ENCODE data around the gene ZP1. TPM values are rescaled to one million over a fixed set of nuclear protein-coding genes. Genes with fewer than 3 reads are reported as not detected.

Gene ZP1
- total RNA-seq, 2 experiments from 2014 or later: 0.34 TPM; not detected in 1

DNA sequence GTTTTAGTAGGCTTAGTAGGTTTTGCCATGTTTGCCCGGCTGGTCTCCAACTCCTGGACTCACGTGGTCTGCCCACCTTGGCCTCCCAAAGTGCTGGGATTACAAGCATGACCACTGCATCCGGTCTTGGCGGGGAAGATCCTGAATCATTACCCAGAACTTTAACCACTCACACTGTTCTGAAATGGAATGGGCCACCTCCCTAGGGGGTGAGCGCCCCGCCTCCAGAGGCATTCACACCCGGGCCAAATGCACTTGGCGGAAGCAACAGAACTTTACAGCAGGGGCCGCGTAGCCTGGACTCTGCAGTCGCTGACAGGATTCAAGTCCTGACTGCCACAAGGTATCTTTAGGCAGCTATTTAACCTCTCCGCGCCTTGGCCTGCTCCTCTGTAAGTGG lies 20.1 kb upstream of the ZP1 start:
- Mint-ChIP-seq H3K4me3 (no peak overlapping the region), H3K9me3 (ENCODE audit: insufficient read depth) (no peaks in the 10 kb centered on the region), H3K36me3 (ENCODE audit: low read depth) (peaks cover 54% of the 10 kb centered on the region), H3K27me3 (ENCODE audit: low read depth) (no peaks in the 10 kb centered on the region), H3K4me1 (ENCODE audit: low read depth) (peaks cover 31% of the 10 kb centered on the region), H3K27ac (no peak overlapping the region)
- DNase-seq (no peak), ATAC-seq (no peak)
- CTCF ChIA-PET: interaction anchor here (1.0 to 1.9 kb wide), 4 partner anchors 9 to 40 kb away, joined by 3 to 10 read pairs (median 4); partner anchors contain the start of gene PTGDR2
- POLR2A ChIA-PET: no interaction called here

GRCh38 chr11:60847896-60848295 lies 19.4 kb upstream of the ZP1 start:
- no peaks in the 10 kb centered on the region for H3K9me3 Mint-ChIP-seq (ENCODE audit: insufficient read depth)
- ATAC-seq: no peak
- ChIA-PET POLR2A (no interaction called here), CTCF (interaction anchor here (1.0 kb wide), 1 partner anchor 39 kb away, joined by 3 read pairs; no protein-coding TSS in a partner anchor)
- H3K27ac Mint-ChIP-seq: no peak overlapping the region
- peaks cover 29% of the 10 kb centered on the region for H3K4me1 Mint-ChIP-seq (ENCODE audit: low read depth)
- H3K27me3 Mint-ChIP-seq (ENCODE audit: low read depth): no peaks in the 10 kb centered on the region
- H3K36me3 Mint-ChIP-seq (ENCODE audit: low read depth): peaks cover 54% of the 10 kb centered on the region
- no peak for DNase-seq
- no peak overlapping the region for H3K4me3 Mint-ChIP-seq

GRCh38 chr11:60848714-60849151 lies 18.6 kb upstream of the ZP1 start:
- POLR2A ChIA-PET: interaction anchor here (0.6 kb wide), 1 partner anchor 67 kb away, joined by 3 read pairs; no protein-coding TSS in a partner anchor
- Mint-ChIP-seq H3K4me3 (no peak overlapping the region), H3K27ac (peak overlapping the region; percentile 22), H3K9me3 (ENCODE audit: insufficient read depth) (no peaks in the 10 kb centered on the region), H3K36me3 (ENCODE audit: low read depth) (peaks cover 54% of the 10 kb centered on the region), H3K4me1 (ENCODE audit: low read depth) (peaks cover 21% of the 10 kb centered on the region), H3K27me3 (ENCODE audit: low read depth) (no peaks in the 10 kb centered on the region)
- DNase-seq (no peak), ATAC-seq (no peak)
- CTCF ChIA-PET: interaction anchor here (2.1 kb wide), 1 partner anchor 17 kb away, joined by 9 read pairs; no protein-coding TSS in a partner anchor

- no peak for DNase-seq
- Mint-ChIP-seq H3K4me1 (ENCODE audit: low read depth) (peaks cover 19% of the 10 kb centered on the region), H3K9me3 (ENCODE audit: insufficient read depth) (no peaks in the 10 kb centered on the region), H3K4me3 (no peak overlapping the region), H3K36me3 (ENCODE audit: low read depth) (peaks cover 51% of the 10 kb centered on the region), H3K27me3 (ENCODE audit: low read depth) (no peaks in the 10 kb centered on the region), H3K27ac (no peak overlapping the region)
- ChIA-PET CTCF (interaction anchor here (2.1 to 2.2 kb wide), 2 partner anchors 18 to 38 kb away, joined by 7 to 9 read pairs; no protein-coding TSS in a partner anchor), POLR2A (no interaction called here)
- ATAC-seq: no peak
Measured at GRCh38 chr11:60849641-60850520, 17.5 kb upstream of the ZP1 start.

- H3K27ac Mint-ChIP-seq: no peak overlapping the region
- no peak overlapping the region for H3K4me3 Mint-ChIP-seq
- no peak for DNase-seq
- ChIA-PET CTCF (interaction anchor here (0.8 to 2.2 kb wide), 4 partner anchors 10 to 36 kb away, joined by 3 to 7 read pairs (median 4); no protein-coding TSS in a partner anchor), POLR2A (no interaction called here)
- no peak for ATAC-seq
- H3K4me1 Mint-ChIP-seq (ENCODE audit: low read depth): peaks cover 28% of the 10 kb centered on the region
- no peaks in the 10 kb centered on the region for H3K27me3 Mint-ChIP-seq (ENCODE audit: low read depth)
- no peaks in the 10 kb centered on the region for H3K9me3 Mint-ChIP-seq (ENCODE audit: insufficient read depth)
- H3K36me3 Mint-ChIP-seq (ENCODE audit: low read depth): peaks cover 40% of the 10 kb centered on the region
Measured at GRCh38 chr11:60851327-60852104, 15.8 kb upstream of the ZP1 start.

- POLR2A ChIA-PET: no interaction called here
- no peak for ATAC-seq
- no peak for DNase-seq
Measured at GRCh38 chr11:60852117-60852981, 15.0 kb upstream of the ZP1 start.

DNA sequence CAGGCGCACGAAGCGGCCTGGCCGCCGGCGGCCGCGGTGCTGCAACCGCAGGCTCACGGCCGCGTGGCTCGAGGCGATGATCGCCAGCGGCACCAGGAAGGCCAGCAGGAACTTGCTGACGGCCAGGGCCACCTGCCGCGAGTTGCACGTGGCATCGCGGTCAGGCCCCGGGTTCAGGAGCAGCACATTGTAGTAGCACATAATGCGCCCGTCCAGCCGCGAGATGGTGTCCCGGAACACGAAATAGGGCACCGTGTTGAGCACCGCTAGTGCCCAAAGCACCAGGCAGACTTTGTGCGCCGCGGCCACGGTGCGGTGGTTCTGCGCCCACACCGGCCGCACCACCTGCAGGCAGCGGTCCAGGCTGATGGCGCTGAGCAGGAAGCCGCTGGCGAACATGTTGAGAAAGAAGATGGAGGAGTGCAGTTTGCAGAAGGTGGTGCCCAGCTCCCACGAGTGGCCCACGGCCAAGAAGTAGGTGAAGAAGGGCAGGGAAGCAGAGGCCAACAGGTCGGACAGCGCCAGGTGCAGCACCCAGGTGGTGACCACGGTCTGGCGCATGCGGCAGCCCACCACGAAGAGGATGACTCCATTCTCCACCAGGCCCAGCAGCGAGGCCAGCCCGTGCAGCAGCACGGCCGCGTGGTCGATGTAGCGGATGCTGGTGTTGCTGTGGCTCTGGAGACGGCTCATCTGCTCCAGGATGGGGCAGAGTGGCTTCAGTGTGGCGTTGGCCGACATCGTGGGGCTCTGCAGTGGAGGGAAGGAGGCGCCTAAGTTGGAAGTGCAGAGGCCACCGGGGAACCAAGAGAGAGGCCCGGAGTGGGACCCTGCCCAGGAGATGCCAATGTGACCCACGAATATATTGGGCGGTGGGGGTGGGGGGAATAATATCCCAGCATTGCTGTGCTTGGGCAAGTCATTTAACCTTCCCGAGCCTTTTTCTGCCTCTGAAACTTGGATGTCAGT lies 14.1 kb upstream of the ZP1 start:
- Mint-ChIP-seq H3K9me3 (ENCODE audit: insufficient read depth) (no peaks in the 10 kb centered on the region), H3K36me3 (ENCODE audit: low read depth) (peaks cover 32% of the 10 kb centered on the region), H3K27me3 (ENCODE audit: low read depth) (no peaks in the 10 kb centered on the region), H3K4me1 (ENCODE audit: low read depth) (peaks cover 41% of the 10 kb centered on the region), H3K4me3 (no peak overlapping the region), H3K27ac (no peak overlapping the region)
- ATAC-seq (no peak), DNase-seq (no peak)
- ChIA-PET POLR2A (no interaction called here), CTCF (no interaction called here)

More at GRCh38 chr11:60852117-60852981, 15.0 kb upstream of the ZP1 start:
- Mint-ChIP-seq H3K4me1 (ENCODE audit: low read depth) (peaks cover 32% of the 10 kb centered on the region), H3K27me3 (ENCODE audit: low read depth) (no peaks in the 10 kb centered on the region), H3K9me3 (ENCODE audit: insufficient read depth) (no peaks in the 10 kb centered on the region), H3K4me3 (no peak overlapping the region), H3K27ac (no peak overlapping the region), H3K36me3 (ENCODE audit: low read depth) (peaks cover 38% of the 10 kb centered on the region)
- CTCF ChIA-PET: interaction anchor here (1.6 kb wide), 2 partner anchors 11 to 21 kb away, joined by 4 read pairs; no protein-coding TSS in a partner anchor

DNA sequence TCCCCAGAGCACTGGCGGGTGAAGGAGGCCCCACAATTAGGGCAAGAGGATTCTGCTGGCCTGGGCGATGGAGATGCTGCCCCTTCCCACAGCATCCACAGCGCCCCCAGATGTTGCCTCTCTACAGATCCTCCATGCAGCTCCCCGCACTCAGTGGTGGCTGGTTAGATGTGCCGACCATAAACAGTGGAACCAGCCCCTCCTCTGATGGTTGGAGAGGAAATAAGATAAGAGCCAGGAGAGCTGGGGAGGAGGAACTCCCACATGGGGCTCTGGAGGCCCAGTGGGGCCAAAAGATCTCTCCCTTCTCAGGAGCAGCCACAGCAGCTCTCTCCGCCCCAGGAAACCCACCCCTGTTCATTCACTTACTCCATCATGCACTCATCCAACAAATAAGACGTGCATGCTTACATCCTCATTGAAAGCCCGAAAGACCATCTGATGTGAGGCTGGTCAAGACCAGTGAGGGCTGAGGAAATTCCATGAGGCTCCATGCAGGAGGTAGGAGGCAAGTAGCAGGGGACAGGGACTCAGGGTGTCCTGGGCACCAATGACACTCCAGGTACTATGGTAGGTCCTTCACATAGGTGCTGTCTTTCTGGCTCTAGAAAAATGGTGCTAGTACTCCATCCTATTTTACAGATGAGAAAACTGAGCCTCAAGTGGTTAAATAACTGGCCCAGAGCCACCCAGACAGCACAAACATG lies 13.0 kb upstream of the ZP1 start:
- DNase-seq (no peak), ATAC-seq (no peak)
- Mint-ChIP-seq H3K4me3 (no peak overlapping the region), H3K36me3 (ENCODE audit: low read depth) (peaks cover 25% of the 10 kb centered on the region), H3K9me3 (ENCODE audit: insufficient read depth) (no peaks in the 10 kb centered on the region), H3K27ac (peak overlapping the region; percentile 47), H3K4me1 (ENCODE audit: low read depth) (peaks cover 52% of the 10 kb centered on the region), H3K27me3 (ENCODE audit: low read depth) (no peaks in the 10 kb centered on the region)
- ChIA-PET CTCF (interaction anchor here (2.3 to 3.5 kb wide), 3 partner anchors 14 to 33 kb away, joined by 12 to 22 read pairs (median 18); partner anchors contain the start of gene ZP1), POLR2A (interaction anchor here (1.4 kb wide), 1 partner anchor 11 kb away, joined by 3 read pairs; no protein-coding TSS in a partner anchor)

- Mint-ChIP-seq H3K4me3 (peak overlapping the region; percentile 63), H3K27ac (peak overlapping the region; percentile 83), H3K36me3 (ENCODE audit: low read depth) (peaks cover 19% of the 10 kb centered on the region), H3K4me1 (ENCODE audit: low read depth) (peaks cover 57% of the 10 kb centered on the region), H3K27me3 (ENCODE audit: low read depth) (no peaks in the 10 kb centered on the region), H3K9me3 (ENCODE audit: insufficient read depth) (no peaks in the 10 kb centered on the region)
- ChIA-PET POLR2A (interaction anchor here (0.7 to 1.4 kb wide), 4 partner anchors 10 to 18 kb away, joined by 3 to 4 read pairs (median 4); partner anchors contain the start of gene ZP1), CTCF (interaction anchor here (0.8 to 3.5 kb wide), 7 partner anchors 8 to 33 kb away, joined by 3 to 22 read pairs (median 5); partner anchors contain the start of gene ZP1)
- DNase-seq (no peak), ATAC-seq (no peak)
Measured at GRCh38 chr11:60854847-60855725, 12.3 kb upstream of the ZP1 start.
